Neural progenitor cell (in vitro differentiated cells): Measurements from ENCODE around the gene INTS6. TPM values are rescaled to one million over a fixed set of nuclear protein-coding genes. Genes with fewer than 3 reads are reported as not detected.

Experiments
- DNase-seq: peaks from one replicate; pipeline ENCODE4 v3.0.0-alpha.2; 2016; ENCODE audit warnings: low spot score
- H2AFZ ChIP-seq: fragments of 200-600 bp; sonication (generic); replicated peaks from 2 replicates; pipeline ENCODE4 v1.6.1; 2016; ENCODE audit warnings: antibody characterized with exemption
- H3F3A ChIP-seq: fragments of 200-600 bp; sonication (generic); 2 replicates; pipeline ENCODE4 v1.6.1; 2016; ENCODE audit warnings: antibody characterized with exemption, low read depth
- H3K27ac ChIP-seq: fragments of 200-600 bp; sonication (generic); 2 replicates; pipeline ENCODE4 v1.5.1; 2016; ENCODE audit warnings: mild to moderate bottlenecking
- H3K27me3 ChIP-seq: fragments of 200-600 bp; sonication (generic); 2 replicates; pipeline ENCODE4 v1.6.1; 2016; ENCODE audit warnings: mild to moderate bottlenecking, moderate library complexity
- H3K36me3 ChIP-seq: fragments of 200-600 bp; sonication (generic); 2 replicates; pipeline ENCODE4 v1.5.1; 2016
- H3K4me1 ChIP-seq: fragments of 200-600 bp; sonication (generic); 2 replicates; pipeline ENCODE4 v1.6.1; 2016; ENCODE audit warnings: mixed run types
- H3K4me2 ChIP-seq: fragments of 200-600 bp; sonication (generic); 2 replicates; pipeline ENCODE4 v1.6.1; 2016
- H3K4me3 ChIP-seq: fragments of 200-600 bp; sonication (generic); 2 replicates; pipeline ENCODE4 v1.5.1; 2016
- H3K79me2 ChIP-seq: fragments of 200-600 bp; sonication (generic); 2 replicates; pipeline ENCODE4 v1.6.1; 2016; ENCODE audit warnings: low read depth
- H3K9ac ChIP-seq: fragments of 200-600 bp; sonication (generic); 2 replicates; pipeline ENCODE4 v1.6.1; 2016
- H3K9me3 ChIP-seq: fragments of 200-600 bp; sonication (generic); 2 replicates; pipeline ENCODE4 v1.5.1; 2016; ENCODE audit warnings: low read depth
- H4K20me1 ChIP-seq: fragments of 200-600 bp; sonication (generic); 2 replicates; pipeline ENCODE4 v1.6.1; 2016; ENCODE audit warnings: low read depth
- H3K27ac Mint-ChIP-seq: 3 replicates; pipeline ENCODE4 v1.8.0; 2021; ENCODE audit warnings: mixed read lengths
- H3K27me3 Mint-ChIP-seq: 2 replicates; pipeline ENCODE4 v1.8.0; 2022; ENCODE audit warnings: low read depth, mild to moderate bottlenecking, inconsistent platforms, moderate library complexity, mixed read lengths; ENCODE audit not compliant: insufficient read depth
- H3K36me3 Mint-ChIP-seq: 3 replicates; pipeline ENCODE4 v1.8.0; 2021; ENCODE audit warnings: mixed read lengths
- H3K4me1 Mint-ChIP-seq: 3 replicates; pipeline ENCODE4 v1.8.0; 2021; ENCODE audit warnings: mixed read lengths
- H3K4me3 Mint-ChIP-seq: 3 replicates; pipeline ENCODE4 v1.8.0; 2021; ENCODE audit warnings: mild to moderate bottlenecking, moderate library complexity, mixed read lengths
- H3K9me3 Mint-ChIP-seq: 3 replicates; pipeline ENCODE4 v1.8.0; 2020; ENCODE audit warnings: mixed read lengths
- CTCF ChIP-seq: fragments of 200-600 bp; sonication (generic); IDR thresholded peaks from 2 replicates; pipeline ENCODE4 v1.5.1; 2017; ENCODE audit warnings: antibody characterized with exemption, mild to moderate bottlenecking
- EZH2 ChIP-seq: fragments of 200-600 bp; sonication (generic); IDR thresholded peaks from 2 replicates; pipeline ENCODE4 v1.6.1; 2017; ENCODE audit warnings: antibody characterized with exemption, mild to moderate bottlenecking, moderate library complexity
- EZH2phosphoT487 ChIP-seq: fragments of 200-600 bp; sonication (generic); IDR thresholded peaks from 2 replicates; pipeline ENCODE4 v1.6.1; 2017; ENCODE audit warnings: antibody characterized with exemption
- total RNA-seq: library from RNA; depleted of rRNA; stranded (reverse); fragments of >200 nt; gene quantifications from 2 replicates; pipeline ENCODE4 v1.2.3, GENCODE V29; 2015; ENCODE audit warnings: low replicate concordance

INTS6 gene
- total RNA-seq, 1 donor from 2014 or later, result 84.0 TPM

GRCh38 chr13:51347099-51347498 is 105.7 kb downstream of the INTS6 start:
- Mint-ChIP-seq H3K36me3 (peaks cover 4% of the 10 kb centered on the region), H3K9me3 (no peaks in the 10 kb centered on the region), H3K4me3 (no peak overlapping the region), H3K4me1 (peaks cover 3% of the 10 kb centered on the region), H3K27me3 (peaks cover 3% of the 10 kb centered on the region), H3K27ac (no peak overlapping the region)
- H3K9me3 ChIP-seq, result peaks cover 5% of the 10 kb centered on the region
- H4K20me1 ChIP-seq, result no peaks in the 10 kb centered on the region
- H3K4me2 ChIP-seq, result no peak overlapping the region
- no peak for TF ChIP-seq EZH2
- no peak for TF ChIP-seq CTCF
- no peak for TF ChIP-seq EZH2phosphoT487
- no peak for DNase-seq
- peaks cover 17% of the 10 kb centered on the region for H3F3A ChIP-seq
- peaks cover 11% of the 10 kb centered on the region for H3K36me3 ChIP-seq
- no peak overlapping the region for H3K4me3 ChIP-seq
- no peak overlapping the region for H3K9ac ChIP-seq
- H3K27ac ChIP-seq, result no peak overlapping the region
- H2AFZ ChIP-seq, result peak overlapping the region; percentile 30
- no peaks in the 10 kb centered on the region for H3K27me3 ChIP-seq
- peaks cover 25% of the 10 kb centered on the region for H3K4me1 ChIP-seq
- H3K79me2 ChIP-seq, result no peaks in the 10 kb centered on the region

GRCh38 chr13:51346397-51346796 is 106.4 kb downstream of the INTS6 start:
- H3K4me1 ChIP-seq, result peaks cover 25% of the 10 kb centered on the region
- H4K20me1 ChIP-seq, result no peaks in the 10 kb centered on the region
- no peaks in the 10 kb centered on the region for H3K79me2 ChIP-seq
- no peak overlapping the region for H3K27ac Mint-ChIP-seq
- peaks cover 3% of the 10 kb centered on the region for H3K4me1 Mint-ChIP-seq
- H3K27me3 ChIP-seq, result no peaks in the 10 kb centered on the region
- peaks cover 3% of the 10 kb centered on the region for H3K27me3 Mint-ChIP-seq
- no peak overlapping the region for H3K4me3 ChIP-seq
- no peak overlapping the region for H3K9ac ChIP-seq
- no peak for TF ChIP-seq CTCF
- TF ChIP-seq EZH2, result no peak
- no peak for TF ChIP-seq EZH2phosphoT487
- H3K9me3 Mint-ChIP-seq, result no peaks in the 10 kb centered on the region
- peak overlapping the region; percentile 30 for H2AFZ ChIP-seq
- H3K36me3 Mint-ChIP-seq, result peaks cover 4% of the 10 kb centered on the region
- peaks cover 6% of the 10 kb centered on the region for H3K36me3 ChIP-seq
- peaks cover 13% of the 10 kb centered on the region for H3F3A ChIP-seq
- no peak overlapping the region for H3K27ac ChIP-seq
- H3K4me2 ChIP-seq, result no peak overlapping the region
- no peak overlapping the region for H3K4me3 Mint-ChIP-seq
- DNase-seq, result no peak
- H3K9me3 ChIP-seq, result peaks cover 5% of the 10 kb centered on the region

GRCh38 chr13:51343475-51343874 is 109.4 kb downstream of the INTS6 start:
- Histone ChIP-seq H3K79me2 (no peaks in the 10 kb centered on the region), H3K27ac (no peak overlapping the region), H2AFZ (peak overlapping the region; percentile 15), H3K4me3 (no peak overlapping the region), H3K36me3 (no peaks in the 10 kb centered on the region), H3K9ac (no peak overlapping the region), H3F3A (no peaks in the 10 kb centered on the region), H3K4me2 (no peak overlapping the region), H4K20me1 (no peaks in the 10 kb centered on the region), H3K27me3 (no peaks in the 10 kb centered on the region), H3K9me3 (no peaks in the 10 kb centered on the region), H3K4me1 (peaks cover 24% of the 10 kb centered on the region)
- Mint-ChIP-seq H3K9me3 (no peaks in the 10 kb centered on the region), H3K27me3 (peaks cover 3% of the 10 kb centered on the region), H3K27ac (no peak overlapping the region), H3K36me3 (peaks cover 2% of the 10 kb centered on the region), H3K4me1 (peaks cover 3% of the 10 kb centered on the region), H3K4me3 (no peak overlapping the region)
- TF ChIP-seq EZH2 (no peak), CTCF (no peak), EZH2phosphoT487 (no peak)
- no peak for DNase-seq
